CD4-positive, alpha-beta T cell treated with Interleukin-21 for 1 hour (primary cell): Measurements from ENCODE around the gene SLC6A16.

ENCODE experiments used
- DNase-seq: peaks from one replicate; pipeline ENCODE4 v3.0.0-alpha.2; 2020

Gene SLC6A16

GRCh38 chr19:49264258-49264657 is 60.7 kb downstream of the SLC6A16 start:
- DNase-seq, result no peak

- no peak for DNase-seq
These were observed 63.4 kb downstream of the SLC6A16 start for GRCh38 chr19:49261602-49262001.

- DNase-seq, result no peak
These were observed 68.3 kb downstream of the SLC6A16 start for GRCh38 chr19:49256691-49257090.

- no peak for DNase-seq
These were observed 69.3 kb downstream of the SLC6A16 start for GRCh38 chr19:49255674-49256073.

GRCh38 chr19:49249933-49250332 is 75.1 kb downstream of the SLC6A16 start:
- DNase-seq, result no peak

- DNase-seq, result no peak
These were observed 77.3 kb downstream of the SLC6A16 start for GRCh38 chr19:49247676-49248075.

GRCh38 chr19:49244256-49244655 is 80.7 kb downstream of the SLC6A16 start:
- no peak for DNase-seq

- no peak for DNase-seq
These were observed 81.3 kb downstream of the SLC6A16 start for GRCh38 chr19:49243726-49244125.

- no peak for DNase-seq
These were observed 81.9 kb downstream of the SLC6A16 start for GRCh38 chr19:49243129-49243528.

- DNase-seq, result no peak
These were observed 83.2 kb downstream of the SLC6A16 start for GRCh38 chr19:49241769-49242168.
